Left lung (tissue), 10 donors: ENCODE measurements around the gene DEFB114. TPM values are rescaled to one million over a fixed set of nuclear protein-coding genes. Genes with fewer than 3 reads are reported as not detected.

Experiments used
- ATAC-seq: fragments of 200-7000 bp; cut with Tn5 transposase; one replicate; pipeline ENCODE4 v1.9.1; 2020; ENCODE audit warnings: moderate library complexity
- DNase-seq, 4 donors: peaks; one replicate each; pipeline ENCODE4 v3.0.0-alpha.2; 2013 to 2020
- H3K27ac ChIP-seq, 2 donors: fragments of 200-600 bp; sonication (generic) in 1 of 2; one replicate each; pipeline versions ENCODE4 v1.5.0 to v1.8.0; 2020 to 2021
- H3K27me3 ChIP-seq, 2 donors: fragments of 200-600 bp; sonication (generic) in 1 of 2; one replicate each; pipeline versions ENCODE4 v1.5.0 to v1.8.0; 2020 to 2021
- H3K36me3 ChIP-seq, 2 donors: fragments of 200-600 bp; sonication (generic) in 1 of 2; one replicate each; pipeline versions ENCODE4 v1.5.0 to v1.8.0; 2020 to 2021
- H3K4me1 ChIP-seq, 2 donors: fragments of 200-600 bp; one replicate each; pipeline ENCODE4 v1.8.0; 2021
- H3K4me3 ChIP-seq, 2 donors: fragments of 200-600 bp; sonication (generic) in 1 of 2; one replicate each; pipeline versions ENCODE4 v1.5.0 to v1.8.0; 2020 to 2021; ENCODE audit warnings: mild to moderate bottlenecking in 1 of 2
- H3K9me3 ChIP-seq, 2 donors: fragments of 200-600 bp; sonication (generic) in 1 of 2; one replicate each; pipeline versions ENCODE4 v1.5.0 to v1.8.0; 2020 to 2021
- intact Hi-C, 2 donors: fragments of 100-400 bp; cut with DNase I; formaldehyde crosslinking; loops; one replicate each; pipeline versions ENCODE4 v1.11.2 to v1.14.2; 2022
- polyA plus RNA-seq, 6 donors: library from polyadenylated mRNA; unstranded; fragments of 120-200 nt; gene quantifications; one replicate each; pipeline ENCODE4 v1.2.1, GENCODE V29; 2013; ENCODE audit not compliant: insufficient read length in 6 of 6
- total RNA-seq, 2 donors: library from RNA; stranded (reverse); fragmentation: NEBNext Ultra II Directional; extraction: Animal tissue kit (Norgen Biotek cat#: 25700); gene quantifications; one replicate each; pipeline ENCODE4 v1.2.1, GENCODE V29; 2021
- TF ChIP-seq, protein P1 (sequence below), 2 donors: fragments of 200-600 bp; sonication (generic) in 1 of 2; IDR thresholded peaks; one replicate each; pipeline versions ENCODE4 v1.5.0 to v1.8.0; 2021; ENCODE audit warnings: antibody characterized with exemption in 2 of 2
- donor health status: DM: no; HTN: yes; CAD: no.
- donor health status: DM: no; HTN: no; CAD: no.

DEFB114 gene
- total and polyA plus RNA-seq, 8 donors: not detected

- intact Hi-C loops: no loop called here
- Histone ChIP-seq H3K27ac (no peak overlapping the region), H3K27me3 (no peaks in the 10 kb centered on the region), H3K4me1 (no peaks in the 10 kb centered on the region), H3K36me3 (no peaks in the 10 kb centered on the region), H3K4me3 (no peak overlapping the region), H3K9me3 (no peaks in the 10 kb centered on the region)
- DNase-seq (no peak), ATAC-seq (peak; percentile 53)
- TF ChIP-seq, protein P1, sequence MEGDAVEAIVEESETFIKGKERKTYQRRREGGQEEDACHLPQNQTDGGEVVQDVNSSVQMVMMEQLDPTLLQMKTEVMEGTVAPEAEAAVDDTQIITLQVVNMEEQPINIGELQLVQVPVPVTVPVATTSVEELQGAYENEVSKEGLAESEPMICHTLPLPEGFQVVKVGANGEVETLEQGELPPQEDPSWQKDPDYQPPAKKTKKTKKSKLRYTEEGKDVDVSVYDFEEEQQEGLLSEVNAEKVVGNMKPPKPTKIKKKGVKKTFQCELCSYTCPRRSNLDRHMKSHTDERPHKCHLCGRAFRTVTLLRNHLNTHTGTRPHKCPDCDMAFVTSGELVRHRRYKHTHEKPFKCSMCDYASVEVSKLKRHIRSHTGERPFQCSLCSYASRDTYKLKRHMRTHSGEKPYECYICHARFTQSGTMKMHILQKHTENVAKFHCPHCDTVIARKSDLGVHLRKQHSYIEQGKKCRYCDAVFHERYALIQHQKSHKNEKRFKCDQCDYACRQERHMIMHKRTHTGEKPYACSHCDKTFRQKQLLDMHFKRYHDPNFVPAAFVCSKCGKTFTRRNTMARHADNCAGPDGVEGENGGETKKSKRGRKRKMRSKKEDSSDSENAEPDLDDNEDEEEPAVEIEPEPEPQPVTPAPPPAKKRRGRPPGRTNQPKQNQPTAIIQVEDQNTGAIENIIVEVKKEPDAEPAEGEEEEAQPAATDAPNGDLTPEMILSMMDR (IDR thresholded peaks at IDR 0.05): no peak
These were observed 23.9 kb downstream of the DEFB114 start for GRCh38 chr6:49939993-49940498.

- no peak overlapping the region for H3K4me3 ChIP-seq
- TF ChIP-seq, protein P1 (IDR thresholded peaks at IDR 0.05): no peak
- H3K27me3 ChIP-seq: no peaks in the 10 kb centered on the region
- no peak overlapping the region for H3K27ac ChIP-seq
- H3K36me3 ChIP-seq: no peaks in the 10 kb centered on the region
- H3K4me1 ChIP-seq: no peaks in the 10 kb centered on the region
- intact Hi-C loops: no loop called here
- ATAC-seq: no peak
- no peak for DNase-seq
- no peaks in the 10 kb centered on the region for H3K9me3 ChIP-seq
These were observed 26.2 kb downstream of the DEFB114 start for GRCh38 chr6:49937811-49938210.

GRCh38 chr6:49937017-49937416, 26.9 kb downstream of the DEFB114 start:
- DNase-seq (no peak), ATAC-seq (no peak)
- Histone ChIP-seq H3K4me1 (no peaks in the 10 kb centered on the region), H3K36me3 (no peaks in the 10 kb centered on the region), H3K27ac (no peak overlapping the region), H3K4me3 (no peak overlapping the region), H3K27me3 (no peaks in the 10 kb centered on the region), H3K9me3 (no peaks in the 10 kb centered on the region)
- TF ChIP-seq, protein P1 (IDR thresholded peaks at IDR 0.05): no peak
- intact Hi-C loops: no loop called here

- H3K4me1 ChIP-seq: no peaks in the 10 kb centered on the region
- DNase-seq (no peak), ATAC-seq (no peak)
- H3K27me3 ChIP-seq: no peaks in the 10 kb centered on the region
- TF ChIP-seq, protein P1 (IDR thresholded peaks at IDR 0.05): no peak
- H3K9me3 ChIP-seq: no peaks in the 10 kb centered on the region
- H3K4me3 ChIP-seq: no peak overlapping the region
- intact Hi-C loops: no loop called here
- H3K27ac ChIP-seq: no peak overlapping the region
- no peaks in the 10 kb centered on the region for H3K36me3 ChIP-seq
These were observed 28.6 kb downstream of the DEFB114 start for GRCh38 chr6:49935387-49935786.

- Histone ChIP-seq H3K36me3 (no peaks in the 10 kb centered on the region), H3K9me3 (no peaks in the 10 kb centered on the region), H3K4me3 (no peak overlapping the region), H3K4me1 (no peaks in the 10 kb centered on the region), H3K27me3 (no peaks in the 10 kb centered on the region), H3K27ac (no peak overlapping the region)
- ATAC-seq (no peak), DNase-seq (no peak)
- TF ChIP-seq, protein P1 (IDR thresholded peaks at IDR 0.05): no peak
- intact Hi-C loops: no loop called here
These were observed 29.2 kb downstream of the DEFB114 start for GRCh38 chr6:49934770-49935169.
